ENCODE measurements around the gene ADO.

Gene ADO

GRCh38 chr10:62820586-62820985 is 16.1 kb downstream of the ADO start:
- ChIA-PET CTCF (no interaction called here), POLR2A (ENCODE audit: low non-redundant PET) (no interaction called here)
- H3K27ac ChIP-seq = no peak overlapping the region
- no peak for DNase-seq (ENCODE audit: low spot score)
- TF ChIP-seq CTCF (conservative IDR thresholded peaks at IDR 0.05; ENCODE audit: low read depth) = no peak

GRCh38 chr10:62826273-62826672 is 21.8 kb downstream of the ADO start:
- ChIA-PET CTCF (no interaction called here), POLR2A (ENCODE audit: low non-redundant PET) (no interaction called here)
- no peak for DNase-seq (ENCODE audit: low spot score)
- no peak for TF ChIP-seq CTCF (conservative IDR thresholded peaks at IDR 0.05; ENCODE audit: low read depth)
- H3K27ac ChIP-seq = no peak overlapping the region

DNA sequence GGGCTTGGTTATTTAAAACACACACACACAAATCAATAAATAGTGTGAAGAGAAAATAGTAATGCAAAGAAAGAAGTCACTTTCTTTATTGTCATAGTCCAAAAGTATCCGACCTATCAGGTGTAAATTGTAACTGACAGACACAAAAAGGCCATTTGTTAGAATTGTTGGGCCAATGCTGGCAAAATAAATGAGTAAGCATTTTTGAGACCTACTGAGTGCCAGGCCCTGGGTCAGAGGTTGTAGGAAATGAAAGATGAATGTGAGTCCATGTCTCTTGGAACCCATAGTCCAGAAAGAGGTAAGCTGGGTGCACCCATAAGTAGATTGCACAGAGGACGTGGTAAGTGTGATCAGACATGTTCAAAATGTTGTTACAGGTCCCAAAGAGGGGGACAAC is 25.1 kb downstream of the ADO start:
- no peak for DNase-seq (ENCODE audit: low spot score)
- ChIA-PET CTCF (no interaction called here), POLR2A (ENCODE audit: low non-redundant PET) (no interaction called here)
- no peak overlapping the region for H3K27ac ChIP-seq
- TF ChIP-seq CTCF (conservative IDR thresholded peaks at IDR 0.05; ENCODE audit: low read depth) = no peak

GRCh38 chr10:62830679-62831078 is 26.2 kb downstream of the ADO start:
- no peak for TF ChIP-seq CTCF (conservative IDR thresholded peaks at IDR 0.05; ENCODE audit: low read depth)
- ChIA-PET POLR2A (ENCODE audit: low non-redundant PET) (no interaction called here), CTCF (no interaction called here)
- no peak for DNase-seq (ENCODE audit: low spot score)
- H3K27ac ChIP-seq = no peak overlapping the region

GRCh38 chr10:62831346-62831745 is 26.8 kb downstream of the ADO start:
- ChIA-PET CTCF (interaction anchor here (0.6 to 0.7 kb wide), 2 partner anchors 94 to 222 kb away, joined by 3 to 4 read pairs; no protein-coding TSS in a partner anchor), POLR2A (ENCODE audit: low non-redundant PET) (no interaction called here)
- no peak for TF ChIP-seq CTCF (conservative IDR thresholded peaks at IDR 0.05; ENCODE audit: low read depth)
- no peak overlapping the region for H3K27ac ChIP-seq
- DNase-seq (ENCODE audit: low spot score) = no peak

- POLR2A ChIA-PET (ENCODE audit: low non-redundant PET) = no interaction called here
- no peak for TF ChIP-seq CTCF (conservative IDR thresholded peaks at IDR 0.05; ENCODE audit: low read depth)
- CTCF ChIA-PET = no interaction called here
- DNase-seq (ENCODE audit: low spot score) = no peak
- H3K27ac ChIP-seq = no peak overlapping the region
These were observed 35.1 kb downstream of the ADO start for GRCh38 chr10:62839590-62839989.

DNA sequence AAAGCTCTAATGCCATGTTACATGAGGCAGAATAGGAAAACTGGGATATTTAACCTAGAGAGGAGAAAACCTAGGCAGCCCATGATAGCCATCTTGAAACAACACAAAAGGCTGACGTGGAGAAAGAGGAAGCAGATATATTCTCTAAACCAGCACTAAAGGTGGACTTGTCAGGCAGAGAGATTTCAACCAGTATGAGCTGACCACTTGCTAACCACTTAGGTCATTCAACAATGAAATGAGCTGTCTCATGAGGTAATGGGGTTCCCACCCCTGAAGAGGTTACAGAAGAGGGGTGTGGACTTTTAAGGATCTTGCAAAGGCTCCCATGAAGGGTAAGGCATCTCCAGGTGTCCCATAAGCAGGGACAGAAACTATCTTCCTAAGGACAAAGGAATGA is 38.5 kb downstream of the ADO start:
- POLR2A ChIA-PET (ENCODE audit: low non-redundant PET) = no interaction called here
- DNase-seq (ENCODE audit: low spot score) = no peak
- TF ChIP-seq CTCF (conservative IDR thresholded peaks at IDR 0.05; ENCODE audit: low read depth) = no peak
- CTCF ChIA-PET = no interaction called here
- H3K27ac ChIP-seq = no peak overlapping the region
